Suppressor macrophage treated with lipopolysaccharide for 1 hour (primary cell): ENCODE results near the gene FGD6.
"Not testable (repeated sequence)": the region's sequence is repeated elsewhere in the genome, so short reads cannot be mapped to it uniquely, and the experiment has no call there.

ENCODE experiments used
- DNase-seq, 3 donors: peaks; one replicate each; pipeline ENCODE4 v3.0.0-alpha.2; 2020 to 2022

FGD6 gene

GRCh38 chr12:95204141-95204866 lies 13.0 kb downstream of the FGD6 start:
- DNase-seq: peak; percentile 74 to 83 (median 80)

GRCh38 chr12:95203487-95204030 lies 13.7 kb downstream of the FGD6 start:
- peak; percentile 18 to 55 (median 35) for DNase-seq

- no peak for DNase-seq
These were observed 14.4 kb downstream of the FGD6 start for GRCh38 chr12:95202691-95203486.

GRCh38 chr12:95201056-95201670 lies 16.1 kb downstream of the FGD6 start:
- DNase-seq: no peak

GRCh38 chr12:95200128-95200894 lies 17.0 kb downstream of the FGD6 start:
- DNase-seq: peak in 1 of 3 donors; percentile 48

DNA sequence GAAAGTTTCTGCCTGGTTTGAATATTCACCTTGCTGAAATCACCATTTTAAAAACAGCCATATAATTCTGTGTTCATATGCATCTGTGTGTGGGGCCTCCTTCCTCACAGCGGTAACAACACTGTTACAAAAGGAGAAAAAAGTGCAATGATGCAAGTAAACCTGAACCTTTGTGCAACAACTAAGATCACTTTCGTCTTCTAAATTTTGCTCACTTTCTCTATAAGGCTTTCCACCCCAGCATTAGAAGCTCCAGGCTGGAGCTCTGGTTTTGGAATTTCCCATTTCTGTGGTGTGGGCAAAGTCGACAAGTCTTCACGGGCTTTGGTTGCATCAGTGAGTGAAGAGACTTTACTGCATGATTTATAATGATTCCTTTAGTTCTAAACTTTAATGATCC lies 18.4 kb downstream of the FGD6 start:
- peak; percentile 69 to 86 (median 75) for DNase-seq

GRCh38 chr12:95197636-95198035 lies 19.6 kb downstream of the FGD6 start:
- DNase-seq: no peak

- DNase-seq: not testable (repeated sequence)
These were observed 20.2 kb downstream of the FGD6 start for GRCh38 chr12:95196875-95197569.

DNA sequence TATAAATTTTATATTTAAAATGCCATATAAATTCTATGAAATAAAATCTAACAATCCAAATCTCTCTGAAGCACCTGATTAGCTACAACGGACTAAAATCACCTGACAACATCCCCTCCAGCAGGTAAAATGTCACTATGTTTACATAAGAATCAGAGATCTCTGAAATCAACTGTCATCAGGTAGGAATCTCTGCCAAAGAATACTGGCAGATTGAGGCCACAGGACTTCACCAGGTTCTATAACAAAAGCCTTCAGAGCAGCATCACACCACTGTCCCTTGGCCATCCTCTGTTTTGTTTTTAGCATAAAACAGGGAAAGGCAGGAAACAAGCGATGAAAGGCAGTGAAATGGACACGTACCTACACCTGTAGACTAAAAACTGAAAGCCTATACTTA lies 22.1 kb downstream of the FGD6 start:
- no peak for DNase-seq

DNA sequence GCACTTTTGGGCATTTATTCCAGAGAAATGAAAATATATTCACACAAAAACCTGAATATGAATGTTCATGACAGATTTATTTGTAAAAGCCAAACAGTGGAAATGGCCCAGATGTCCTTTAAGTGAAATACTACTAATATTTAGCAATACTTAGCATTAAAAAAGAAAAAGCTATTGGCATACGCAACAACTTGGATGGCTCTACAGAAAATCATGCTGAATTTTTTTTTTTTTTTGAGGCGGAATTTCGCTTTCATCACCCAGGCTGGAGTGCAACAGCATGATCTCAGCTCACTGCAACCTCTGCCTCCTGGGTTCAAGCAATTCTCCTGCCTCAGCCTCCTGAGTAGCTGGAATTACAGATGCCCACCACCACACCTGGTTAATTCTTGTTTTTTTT lies 24.1 kb downstream of the FGD6 start:
- no peak for DNase-seq

GRCh38 chr12:95192271-95192670 lies 25.0 kb downstream of the FGD6 start:
- DNase-seq: no peak

DNA sequence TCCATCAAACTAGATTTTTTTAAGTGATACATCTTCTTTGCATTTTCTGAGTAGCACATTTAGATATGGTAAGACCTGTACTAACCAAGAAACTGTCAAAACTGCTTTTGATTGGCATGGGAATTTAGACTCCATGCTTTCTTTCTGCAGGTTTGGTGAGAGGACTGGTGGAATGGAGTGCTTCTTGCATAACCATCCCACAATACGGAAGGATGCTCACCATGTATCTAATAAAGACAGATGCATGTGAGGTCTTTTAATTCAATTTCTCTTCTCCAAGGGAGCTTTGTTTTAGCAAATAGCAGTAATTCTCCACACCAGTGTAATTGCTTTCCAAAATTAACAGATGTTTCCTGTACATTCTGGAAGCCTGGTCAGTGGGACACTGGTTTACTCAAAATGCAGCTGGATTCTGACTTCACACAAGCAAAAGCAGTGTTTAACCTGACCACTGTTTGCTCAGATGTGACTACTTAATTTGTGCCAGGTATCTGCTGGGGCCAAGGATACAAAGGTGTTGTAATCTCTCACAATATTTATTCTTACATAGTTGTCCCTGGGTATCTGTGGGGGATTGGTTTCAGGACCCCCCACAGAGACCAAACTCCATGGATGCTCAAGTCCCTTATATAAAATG lies 26.1 kb downstream of the FGD6 start:
- no peak for DNase-seq

DNA sequence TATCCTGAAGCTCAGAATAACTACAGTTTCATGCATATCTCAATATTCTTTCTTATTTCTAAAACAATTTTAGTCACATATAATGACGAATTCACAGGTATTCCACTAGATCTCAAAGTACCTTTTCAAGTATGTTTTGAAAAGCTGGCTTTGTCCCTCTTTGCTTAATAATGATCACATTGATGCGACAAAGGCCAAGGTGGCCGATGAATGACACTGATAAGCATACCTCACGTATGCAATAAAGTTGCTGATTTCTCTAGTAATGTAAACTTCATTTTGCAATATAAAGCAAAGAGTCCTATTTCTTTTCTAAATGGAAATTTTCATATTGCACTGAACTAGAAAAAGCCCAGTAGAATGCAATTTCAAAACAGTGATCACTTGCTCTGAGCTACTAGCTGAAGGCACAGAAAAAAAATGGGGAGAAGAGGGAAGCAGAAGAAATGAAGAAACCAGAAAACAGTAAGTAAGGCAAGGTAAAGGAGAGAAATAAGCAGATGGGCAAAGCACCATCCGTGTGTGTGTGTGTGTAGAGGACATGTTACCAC lies 29.3 kb downstream of the FGD6 start:
- DNase-seq: peak; percentile 47 to 70 (median 67)

GRCh38 chr12:95185854-95186253 lies 31.4 kb downstream of the FGD6 start:
- DNase-seq: peak; percentile 42 to 77 (median 75)

GRCh38 chr12:95185072-95185471 lies 32.2 kb downstream of the FGD6 start:
- peak; percentile 38 to 68 (median 55) for DNase-seq

GRCh38 chr12:95184121-95184520 lies 33.1 kb downstream of the FGD6 start:
- DNase-seq: peak; percentile 76 to 84 (median 77)

DNA sequence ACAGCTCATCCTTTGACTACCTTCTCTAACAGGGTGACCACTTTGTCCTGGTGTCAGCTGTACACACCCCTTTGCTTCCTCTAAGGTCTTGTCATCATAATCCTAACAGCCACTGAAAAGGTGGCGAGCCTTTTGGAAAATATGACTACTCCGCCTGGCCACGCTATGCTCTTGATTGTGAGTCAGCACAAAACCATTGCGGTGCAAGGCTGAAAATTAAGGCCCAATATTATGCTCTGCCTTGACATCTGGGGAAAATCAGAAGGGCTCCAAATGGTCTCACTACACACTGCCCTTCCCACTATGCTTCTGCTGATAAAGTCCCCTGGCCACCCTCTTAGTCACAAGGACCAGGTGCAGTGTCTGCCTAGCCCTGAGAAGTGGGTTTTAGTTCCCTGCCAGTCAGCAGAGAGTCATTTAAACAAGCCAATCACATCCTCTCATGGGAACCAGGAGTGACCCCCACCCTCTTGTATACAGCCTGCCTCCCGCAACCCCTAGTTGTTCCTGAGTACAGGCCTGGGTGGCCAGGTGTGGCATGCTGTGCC lies 34.3 kb downstream of the FGD6 start:
- DNase-seq: peak in 1 of 3 donors; percentile 16

- DNase-seq: peak in 1 of 3 donors; percentile 22
These were observed 36.2 kb downstream of the FGD6 start for GRCh38 chr12:95181103-95181502.

- no peak for DNase-seq
These were observed 38.3 kb downstream of the FGD6 start for GRCh38 chr12:95179011-95179410.

DNA sequence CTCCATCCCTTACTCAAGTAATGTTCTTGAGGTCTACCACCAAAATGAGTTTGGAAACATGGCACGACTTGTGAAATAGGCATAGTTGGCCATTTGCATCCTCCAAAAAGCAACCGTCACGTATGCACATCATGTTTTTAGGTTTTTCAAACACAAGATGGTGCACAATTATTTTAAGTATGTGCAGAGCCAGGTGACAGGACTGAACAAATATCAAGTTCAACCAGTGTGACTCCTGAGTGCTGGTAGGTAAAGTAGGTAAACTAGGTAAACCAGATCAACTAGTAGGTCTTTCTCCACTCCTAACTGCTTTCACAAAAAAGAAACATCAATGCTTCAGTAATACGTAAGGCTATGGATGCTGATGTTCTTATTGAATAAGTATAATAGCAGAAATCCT lies 39.1 kb downstream of the FGD6 start:
- no peak for DNase-seq
